NCI-H146 treated with DMSO at 0.1 percent for 48 hours (cell line): ENCODE data around the gene ICAM1.
"Not testable (repeated sequence)": the region's sequence is repeated elsewhere in the genome, so short reads cannot be mapped to it uniquely, and the experiment has no call there.

ENCODE experiments used
- DNase-seq: peaks from one replicate; lab custom pipeline; 2025; ENCODE audit not compliant: unreplicated experiment; lab: John Stamatoyannopoulos, UW

The ICAM1 gene, protein sequence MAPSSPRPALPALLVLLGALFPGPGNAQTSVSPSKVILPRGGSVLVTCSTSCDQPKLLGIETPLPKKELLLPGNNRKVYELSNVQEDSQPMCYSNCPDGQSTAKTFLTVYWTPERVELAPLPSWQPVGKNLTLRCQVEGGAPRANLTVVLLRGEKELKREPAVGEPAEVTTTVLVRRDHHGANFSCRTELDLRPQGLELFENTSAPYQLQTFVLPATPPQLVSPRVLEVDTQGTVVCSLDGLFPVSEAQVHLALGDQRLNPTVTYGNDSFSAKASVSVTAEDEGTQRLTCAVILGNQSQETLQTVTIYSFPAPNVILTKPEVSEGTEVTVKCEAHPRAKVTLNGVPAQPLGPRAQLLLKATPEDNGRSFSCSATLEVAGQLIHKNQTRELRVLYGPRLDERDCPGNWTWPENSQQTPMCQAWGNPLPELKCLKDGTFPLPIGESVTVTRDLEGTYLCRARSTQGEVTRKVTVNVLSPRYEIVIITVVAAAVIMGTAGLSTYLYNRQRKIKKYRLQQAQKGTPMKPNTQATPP

DNA sequence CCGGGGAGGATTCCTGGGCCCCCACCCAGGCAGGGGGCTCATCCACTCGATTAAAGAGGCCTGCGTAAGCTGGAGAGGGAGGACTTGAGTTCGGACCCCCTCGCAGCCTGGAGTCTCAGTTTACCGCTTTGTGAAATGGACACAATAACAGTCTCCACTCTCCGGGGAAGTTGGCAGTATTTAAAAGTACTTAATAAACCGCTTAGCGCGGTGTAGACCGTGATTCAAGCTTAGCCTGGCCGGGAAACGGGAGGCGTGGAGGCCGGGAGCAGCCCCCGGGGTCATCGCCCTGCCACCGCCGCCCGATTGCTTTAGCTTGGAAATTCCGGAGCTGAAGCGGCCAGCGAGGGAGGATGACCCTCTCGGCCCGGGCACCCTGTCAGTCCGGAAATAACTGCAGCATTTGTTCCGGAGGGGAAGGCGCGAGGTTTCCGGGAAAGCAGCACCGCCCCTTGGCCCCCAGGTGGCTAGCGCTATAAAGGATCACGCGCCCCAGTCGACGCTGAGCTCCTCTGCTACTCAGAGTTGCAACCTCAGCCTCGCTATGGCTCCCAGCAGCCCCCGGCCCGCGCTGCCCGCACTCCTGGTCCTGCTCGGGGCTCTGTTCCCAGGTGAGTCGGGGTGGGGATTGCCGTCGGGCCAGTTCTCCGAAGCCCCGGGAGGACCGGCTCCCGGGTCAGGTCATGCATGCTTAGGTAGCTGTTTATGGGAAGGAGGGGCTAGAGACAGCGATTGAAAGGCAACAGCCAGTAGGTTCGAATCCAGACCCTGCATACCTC, at the start of gene ICAM1:
ICAM1 (plus strand) TSS at position 505 of the 779 bp plus-strand sequence; CDS start at position 545, 40 bp downstream.
- DNase-seq: peak; percentile 52

DNA sequence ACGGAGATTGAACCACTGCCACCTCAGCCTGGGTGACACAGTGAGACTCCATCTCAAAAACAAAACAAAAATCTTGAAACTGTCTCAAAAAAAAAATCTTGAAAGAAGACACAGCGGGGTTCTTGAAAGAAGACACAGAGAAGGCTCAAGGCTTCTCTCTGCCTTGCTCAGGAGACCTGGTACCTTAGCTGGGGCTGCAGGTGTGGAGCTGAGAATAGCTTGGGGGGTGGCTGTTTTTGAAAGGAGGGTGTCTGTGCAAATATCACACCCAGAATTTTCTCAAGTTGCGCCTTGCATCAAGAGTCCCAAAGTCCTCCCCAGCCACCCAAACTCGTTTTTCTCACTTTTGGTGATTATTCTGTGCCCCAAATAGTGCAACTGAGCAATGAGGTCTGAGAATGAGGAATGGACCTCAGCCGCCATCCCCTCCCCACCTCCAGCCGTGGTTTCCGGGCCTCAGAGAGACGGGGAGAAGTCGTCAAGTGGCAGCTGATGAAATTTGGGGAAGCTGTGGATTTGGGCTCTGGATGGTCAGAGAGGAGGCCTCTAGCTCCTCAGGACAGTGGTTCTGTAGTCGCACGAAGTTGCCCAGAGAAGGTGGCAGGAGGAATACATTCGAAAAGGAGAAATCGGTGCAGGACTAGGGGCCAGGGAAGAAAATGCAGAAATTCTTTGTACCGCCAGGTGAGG, 48.6 kb upstream of the ICAM1 start:
- no peak for DNase-seq

DNA sequence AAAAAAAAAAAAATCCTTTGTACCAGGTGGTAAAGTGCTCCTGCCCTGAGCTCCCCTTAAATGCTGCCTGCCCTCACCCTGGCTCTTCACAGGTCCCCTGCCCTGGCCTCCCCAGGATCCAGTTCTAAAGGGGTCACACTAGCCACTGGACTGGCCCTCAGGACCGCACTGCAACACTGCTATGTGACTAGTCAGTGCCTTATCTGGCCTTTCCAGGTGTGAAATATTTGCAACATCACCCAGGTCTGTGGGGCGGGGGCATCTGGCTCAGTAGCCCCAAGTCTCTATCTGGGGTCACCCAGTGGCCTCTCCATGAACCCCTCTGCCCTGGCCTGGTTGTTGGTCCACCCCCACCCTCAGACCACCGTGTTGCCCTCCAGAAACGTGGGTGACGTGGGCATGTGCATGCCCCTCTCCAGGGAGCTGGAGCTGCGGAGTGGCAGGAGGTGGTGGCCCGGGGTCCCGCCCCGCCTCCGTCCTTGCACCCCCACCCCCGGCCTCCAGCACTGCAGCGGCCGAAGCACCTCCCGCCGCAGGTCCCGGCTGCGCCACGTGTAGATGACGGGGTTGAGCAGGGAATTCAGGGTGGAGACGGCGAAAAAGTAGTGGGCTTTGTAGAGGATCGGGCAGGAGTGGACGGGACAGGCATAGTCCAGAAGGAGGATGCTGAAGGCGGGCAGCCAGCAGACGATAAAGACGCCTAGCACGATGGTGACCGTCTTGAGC, 47.3 kb upstream of the ICAM1 start:
- no peak for DNase-seq

DNA sequence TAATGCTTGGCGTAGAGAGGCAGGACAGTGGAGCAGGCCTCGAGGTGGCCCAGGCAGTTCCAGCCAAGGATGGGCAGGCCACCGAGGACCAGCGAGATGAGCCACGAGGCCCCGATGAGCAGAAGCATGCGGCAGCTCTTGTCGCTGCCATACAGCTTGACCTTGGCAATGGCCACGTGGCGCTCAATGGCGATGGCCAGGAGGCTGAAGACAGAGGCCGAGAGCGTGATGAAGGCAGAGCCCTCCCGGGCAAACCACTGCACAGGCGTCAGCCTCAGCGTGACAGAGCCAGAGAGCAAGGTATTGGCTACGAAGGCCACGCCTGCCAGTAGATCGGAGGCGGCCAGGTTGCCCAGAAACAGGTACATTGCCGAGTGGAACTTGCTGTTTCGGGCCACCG, 46.6 kb upstream of the ICAM1 start:
- no peak for DNase-seq

- no peak for DNase-seq
Measured at GRCh38 chr19:10226021-10226375, 44.9 kb upstream of the ICAM1 start.

GRCh38 chr19:10226376-10227025, 44.4 kb upstream of the ICAM1 start:
- no peak for DNase-seq

DNA sequence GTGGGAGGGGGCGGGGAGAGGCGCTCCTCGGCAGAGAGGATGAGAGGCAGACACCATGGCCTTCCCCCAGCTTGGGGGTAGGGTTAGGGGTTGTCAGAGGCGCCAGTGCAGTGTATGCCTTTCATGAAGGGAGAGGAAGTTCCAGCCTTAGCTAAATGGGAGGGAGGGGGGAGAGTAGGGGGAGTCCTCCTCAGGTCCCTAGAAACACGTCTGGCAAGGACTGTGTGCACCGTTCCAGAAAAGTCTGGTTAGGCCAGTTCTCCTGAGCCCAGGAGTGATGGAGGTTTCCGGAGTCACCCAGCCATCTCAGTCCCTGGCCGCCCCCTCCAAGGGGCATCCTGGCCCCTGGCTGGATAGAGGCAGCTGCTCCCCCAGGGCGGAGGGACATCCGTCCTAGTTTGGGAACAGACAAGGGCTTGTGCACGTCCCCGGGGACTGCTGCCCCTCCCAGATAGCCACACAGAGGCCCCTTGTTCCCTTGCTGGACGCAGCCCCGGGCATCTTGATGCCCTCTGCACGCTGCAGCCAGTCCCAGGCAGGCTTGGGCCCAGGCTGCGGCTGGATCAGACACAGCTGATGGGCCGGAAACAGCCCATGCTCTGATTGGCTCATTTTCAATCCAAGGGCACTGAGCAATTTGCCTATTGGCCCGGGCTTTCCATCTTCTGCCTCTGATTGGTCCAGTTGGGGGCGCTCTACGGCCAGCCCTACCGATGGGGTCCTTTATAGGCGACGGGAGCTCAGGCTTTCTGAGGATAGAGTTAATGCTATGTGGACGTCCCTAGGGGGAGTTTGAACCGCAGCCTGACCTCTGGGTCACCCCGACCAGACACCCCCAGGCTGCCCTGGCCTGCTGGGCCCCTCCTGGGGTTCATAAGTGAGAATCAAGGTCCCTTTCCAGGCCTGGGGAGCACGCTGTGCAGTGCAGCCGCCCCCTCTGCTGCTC, 43.6 kb upstream of the ICAM1 start:
- DNase-seq: no peak

DNA sequence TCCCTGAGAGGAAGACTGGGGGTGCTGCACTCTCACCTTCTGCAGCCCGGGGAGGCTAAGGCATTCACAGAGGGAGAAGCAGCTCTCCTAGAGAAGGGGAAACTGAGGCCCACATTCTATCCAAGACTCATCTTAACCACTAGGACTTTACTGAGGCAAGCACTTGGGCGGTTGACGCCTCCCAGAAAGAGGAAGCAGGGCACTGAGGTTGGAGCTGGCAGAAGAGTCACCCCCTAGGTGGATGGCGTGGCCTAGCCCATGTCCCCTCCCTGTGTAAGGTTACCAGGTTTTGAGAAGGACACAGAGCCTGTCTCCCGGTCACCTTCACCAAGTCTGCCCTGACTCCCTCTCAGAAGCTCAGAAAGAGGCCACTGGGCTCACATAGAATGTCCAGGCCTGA, 42.5 kb upstream of the ICAM1 start:
- no peak for DNase-seq

DNA sequence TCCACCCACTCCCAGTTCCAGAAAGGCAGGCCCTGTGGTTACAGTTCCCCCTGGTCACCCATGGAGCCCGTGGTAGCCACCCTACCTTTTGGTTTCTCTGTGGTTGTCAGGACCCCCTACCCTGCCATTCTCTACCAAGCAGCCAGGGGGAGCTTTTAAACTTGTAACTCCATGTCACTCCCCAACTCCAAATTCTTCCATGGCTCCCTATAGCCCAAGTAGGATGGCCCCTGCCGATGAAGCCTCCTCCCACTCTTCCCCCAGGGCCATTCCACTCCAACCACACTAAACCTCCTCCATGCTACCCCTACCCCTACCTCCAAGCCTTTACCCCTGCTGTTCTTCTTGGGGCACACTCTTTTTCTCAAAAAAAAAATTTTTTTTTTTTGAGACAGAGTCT, 42.0 kb upstream of the ICAM1 start:
- no peak for DNase-seq

GRCh38 chr19:10230173-10230860, 40.6 kb upstream of the ICAM1 start:
- DNase-seq: peak; percentile 19

- DNase-seq: peak; percentile 61
Measured at GRCh38 chr19:10230861-10231611, 39.9 kb upstream of the ICAM1 start, which contains the start of gene S1PR2. Gene S1PR2, minus strand, starts transcription at chr19:10231331. Its CDS starts 6,426 bp downstream, at chr19:10224905.

DNA sequence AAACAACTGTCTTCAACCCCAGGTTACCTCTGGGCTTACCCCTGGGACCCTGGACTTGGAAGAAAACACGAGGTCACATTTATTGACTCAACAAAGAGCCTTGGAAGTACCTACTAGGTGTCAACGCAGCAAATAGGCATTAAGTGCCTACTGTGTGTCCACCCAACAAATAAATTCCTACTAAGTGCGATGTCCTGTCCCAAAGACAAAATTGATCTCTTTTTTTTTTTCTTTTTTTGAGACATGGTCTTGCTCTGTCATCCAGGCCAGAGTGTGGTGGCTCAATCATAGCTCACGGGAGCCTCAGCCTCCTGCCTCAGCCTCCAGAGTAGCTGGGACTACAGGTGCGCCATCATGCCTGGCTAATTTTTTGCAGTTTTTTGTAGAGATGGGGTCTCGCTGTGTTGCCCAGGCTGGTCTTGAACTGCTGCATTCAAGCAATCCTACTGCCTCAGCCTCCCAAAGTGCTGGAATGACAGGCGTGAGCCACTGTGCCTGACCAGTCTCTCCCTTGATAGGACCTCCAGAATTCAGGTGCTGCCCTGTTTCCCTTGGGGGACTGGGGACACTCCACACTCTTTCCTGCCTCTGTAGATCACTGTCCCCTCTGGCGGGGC, 39.2 kb upstream of the ICAM1 start:
- no peak for DNase-seq

DNA sequence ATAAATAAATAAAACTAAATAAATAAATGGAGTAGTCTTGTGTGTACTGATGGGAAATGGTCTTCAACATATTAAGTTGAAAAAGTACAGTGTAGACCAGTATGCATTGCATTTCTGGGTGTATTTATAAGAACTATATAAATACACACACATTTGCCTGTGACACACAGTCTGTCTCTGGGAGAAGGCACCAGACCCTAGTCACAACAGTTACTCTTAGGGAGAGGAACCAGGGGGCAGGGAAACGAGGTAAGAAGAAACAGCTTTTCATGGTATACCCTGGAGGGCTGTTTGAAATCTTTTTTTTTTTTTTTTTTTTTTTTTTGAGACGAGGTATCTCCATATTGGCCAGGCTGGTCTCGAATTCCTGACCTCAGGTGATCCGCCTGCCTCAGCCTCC, 37.0 kb upstream of the ICAM1 start:
- DNase-seq: no peak

DNA sequence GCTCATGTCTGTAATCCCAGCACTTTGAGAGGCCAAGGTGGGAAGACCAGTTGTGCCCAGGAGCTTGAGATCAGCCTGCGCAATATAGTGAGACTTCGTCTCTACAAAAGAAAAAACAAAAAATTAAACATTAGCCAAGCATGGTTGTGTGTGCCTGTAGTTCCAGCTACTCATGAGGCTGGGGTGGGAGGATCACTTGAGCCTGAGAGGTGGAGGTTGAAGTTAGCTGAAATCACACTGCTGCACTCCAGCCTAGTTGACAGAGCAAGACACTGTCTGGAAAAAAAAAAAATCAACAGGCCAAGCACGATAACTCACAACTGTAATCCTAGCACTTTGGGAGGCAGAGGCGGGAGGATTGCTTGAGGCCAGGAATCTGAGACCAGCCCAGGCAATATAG, 35.9 kb upstream of the ICAM1 start:
- no peak for DNase-seq

- DNase-seq: not testable (repeated sequence)
Measured at GRCh38 chr19:10235409-10235808, 35.5 kb upstream of the ICAM1 start.

- DNase-seq: no peak
Measured at GRCh38 chr19:10237702-10238101, 33.2 kb upstream of the ICAM1 start.

DNA sequence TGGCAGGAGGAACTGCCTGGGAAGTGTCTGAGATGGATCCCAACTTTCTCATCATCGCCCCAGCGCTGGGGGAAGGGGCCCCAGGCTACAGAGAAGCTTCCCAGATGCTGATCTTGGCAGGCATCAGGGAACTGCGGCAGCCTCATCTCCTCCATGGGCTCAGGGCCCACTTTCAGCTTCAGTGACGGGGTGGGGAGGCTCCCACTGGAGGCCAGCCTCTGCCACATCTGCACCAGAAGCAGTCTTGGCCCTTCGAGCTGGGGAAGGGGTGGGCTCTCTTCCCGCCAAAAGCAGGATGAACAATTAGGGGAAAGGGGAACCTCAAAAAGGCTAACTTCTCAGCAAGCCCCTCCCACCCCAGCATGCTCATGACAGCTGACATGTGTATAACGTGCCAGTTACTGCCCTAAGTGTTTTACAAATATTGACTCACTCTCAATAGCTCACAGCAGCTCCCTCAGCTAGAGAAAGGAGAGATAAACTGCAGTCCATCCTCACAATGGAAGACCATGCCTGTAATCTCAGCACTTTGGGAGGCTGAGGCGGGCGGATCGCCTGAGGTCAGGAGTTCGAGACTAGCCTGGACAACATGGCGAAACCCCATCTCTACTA, 32.6 kb upstream of the ICAM1 start:
- peak; percentile 98 for DNase-seq
